CD4-positive, alpha-beta T cell treated with Interleukin-2 at 100 ng/mL for 4 hours (primary cell): ENCODE data around the gene ROM1.

Source experiments
- DNase-seq: peaks from one replicate; pipeline ENCODE4 v3.0.0-alpha.2; 2020; ENCODE audit warnings: low spot score

ROM1 gene

GRCh38 chr11:62588966-62589637 is 24.0 kb upstream of the ROM1 start:
- DNase-seq: no peak

DNA sequence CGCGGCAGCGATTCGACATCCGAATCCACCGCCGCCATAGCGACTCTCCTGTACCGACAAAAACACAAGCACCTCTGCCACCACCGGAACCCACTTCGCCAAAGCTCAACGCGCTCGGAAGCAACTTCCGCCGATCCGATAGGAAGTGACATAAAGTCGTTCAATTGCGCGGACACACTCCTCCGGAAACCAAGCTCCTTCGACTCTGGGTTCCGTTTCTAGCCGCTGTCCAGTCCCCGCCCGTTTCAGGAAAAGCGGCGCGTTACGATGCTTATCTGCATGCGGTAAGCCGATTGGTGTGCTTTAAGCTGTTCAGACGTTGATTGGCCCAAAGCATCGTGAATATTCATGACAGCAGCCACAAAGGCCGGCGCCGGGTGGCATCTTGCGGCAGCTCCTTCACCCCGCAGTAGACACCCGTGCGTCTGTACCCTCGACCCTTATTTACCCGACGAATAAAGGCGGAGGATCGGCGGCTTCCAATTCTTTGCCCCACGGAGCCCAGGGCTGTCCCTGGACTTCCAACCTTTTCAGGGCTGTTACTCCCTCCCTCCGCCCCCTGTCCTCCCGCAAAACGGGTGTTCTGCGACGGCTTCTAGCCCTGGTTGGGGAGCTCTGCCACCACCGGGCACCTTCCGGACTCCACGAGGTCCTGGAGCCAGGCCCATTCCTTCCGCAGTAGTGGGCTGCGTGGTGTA is 21.5 kb upstream of the ROM1 start, which contains the start of gene TUT1:
Gene TUT1, minus strand, starts transcription at position 76 of the 698 bp plus-strand sequence. Its CDS starts 38 bp downstream, at position 38.
- DNase-seq: peak; percentile 99

- no peak for DNase-seq
Observed at GRCh38 chr11:62592146-62592815, 20.8 kb upstream of the ROM1 start.

GRCh38 chr11:62592989-62593421 is 20.1 kb upstream of the ROM1 start:
- no peak for DNase-seq

DNA sequence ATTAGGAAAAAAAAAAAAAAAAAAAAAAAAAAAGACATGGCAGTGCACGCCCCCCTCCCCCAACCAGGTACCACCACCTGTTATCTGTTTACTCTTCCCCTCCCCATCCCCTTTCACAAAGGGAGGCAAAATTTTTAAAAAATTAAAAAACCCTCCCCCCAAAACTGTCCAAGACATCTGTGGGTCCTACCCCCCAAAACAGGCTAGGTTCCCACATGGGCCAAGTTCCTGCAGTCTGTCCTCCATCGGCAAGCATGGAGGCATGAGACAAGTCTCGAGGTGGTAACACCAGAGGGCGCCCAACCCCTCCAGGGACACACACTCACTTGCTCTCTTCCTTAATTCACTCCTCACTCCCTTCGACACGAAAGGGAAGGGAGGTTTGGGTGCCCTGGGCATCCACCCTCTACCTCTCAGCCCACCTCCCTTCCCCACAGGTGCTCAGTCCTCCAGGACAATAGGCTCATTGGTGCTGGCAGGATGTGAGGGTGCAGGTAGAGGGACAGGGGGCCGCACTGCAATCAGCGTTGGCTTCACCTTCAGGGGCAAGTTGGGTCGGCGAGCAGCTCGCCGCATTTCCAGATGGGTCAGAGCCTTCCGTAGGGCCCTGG is 19.5 kb upstream of the ROM1 start:
- DNase-seq: peak; percentile 81

- DNase-seq: no peak
Observed at GRCh38 chr11:62595124-62595523, 17.9 kb upstream of the ROM1 start.

DNA sequence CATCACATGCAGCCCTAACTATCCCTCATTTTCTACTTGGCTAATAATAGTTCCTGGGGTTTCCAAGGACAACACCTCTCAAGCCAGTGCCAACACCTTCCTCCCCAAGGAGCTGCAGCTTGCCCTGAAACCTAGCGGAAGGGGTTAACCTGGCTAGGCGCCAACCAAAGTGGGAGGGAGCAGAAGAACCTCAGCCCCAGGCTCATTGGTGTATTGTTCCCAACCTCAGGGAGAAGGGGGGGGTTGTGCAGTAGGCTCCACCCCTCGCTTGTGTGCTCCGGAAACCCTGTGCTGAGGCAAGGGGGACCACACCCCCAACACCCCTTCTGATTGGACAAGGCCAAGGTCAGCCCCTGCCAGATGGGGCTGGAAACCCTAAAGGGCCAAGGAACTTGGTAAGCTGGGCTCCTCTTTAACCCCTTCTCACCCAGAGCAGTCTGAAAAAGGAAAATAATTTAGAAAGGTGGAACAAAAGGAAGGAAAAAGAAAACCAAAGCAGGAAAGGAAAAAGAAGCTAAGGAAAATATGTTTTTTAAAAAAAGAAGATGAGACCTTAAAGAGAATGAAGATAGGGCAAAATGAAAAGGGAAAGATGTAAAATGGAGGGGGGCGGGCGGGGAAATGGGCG is 13.9 kb upstream of the ROM1 start:
- peak; percentile 98 for DNase-seq

DNA sequence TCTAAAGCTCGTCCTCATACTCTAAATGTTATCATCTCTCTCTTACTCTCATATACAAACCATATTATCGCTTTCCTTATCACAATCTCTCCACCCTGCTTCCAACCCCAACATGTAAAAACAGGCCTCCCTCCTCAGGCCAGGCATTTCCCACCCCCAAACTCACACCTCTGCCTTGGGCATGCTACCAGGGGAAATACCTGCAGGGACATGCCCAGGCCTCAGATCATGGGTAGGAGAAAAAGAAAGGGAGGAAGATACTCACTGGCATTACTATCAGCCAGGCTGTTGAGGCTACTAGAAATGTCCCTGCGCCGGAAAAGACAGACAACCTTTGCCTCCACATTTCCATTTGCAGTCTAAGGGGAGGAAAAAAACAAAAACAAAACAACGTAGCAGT is 13.2 kb upstream of the ROM1 start:
- no peak for DNase-seq

- DNase-seq: no peak
Observed at GRCh38 chr11:62600367-62601121, 12.5 kb upstream of the ROM1 start.

DNA sequence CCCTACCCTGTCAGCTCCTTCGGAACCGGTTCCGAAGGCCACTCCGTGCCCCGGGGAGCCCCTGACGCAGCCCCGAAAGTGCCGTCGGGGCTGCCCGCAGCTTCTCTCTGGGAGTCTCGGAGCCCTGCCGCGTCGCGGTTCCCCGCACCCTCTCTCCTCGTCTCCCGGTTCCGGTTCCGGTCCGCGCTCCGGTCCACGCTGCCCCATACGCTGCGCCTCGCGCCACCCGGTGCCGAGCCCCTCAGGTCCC is 12.0 kb upstream of the ROM1 start:
- DNase-seq: peak; percentile 37

- peak; percentile 99 for DNase-seq
Observed at GRCh38 chr11:62601372-62602140, 11.5 kb upstream of the ROM1 start, which contains the start of gene MTA2. Gene MTA2 (minus strand): TSS chr11:62601865. CDS start chr11:62601450, 415 bp downstream.

DNA sequence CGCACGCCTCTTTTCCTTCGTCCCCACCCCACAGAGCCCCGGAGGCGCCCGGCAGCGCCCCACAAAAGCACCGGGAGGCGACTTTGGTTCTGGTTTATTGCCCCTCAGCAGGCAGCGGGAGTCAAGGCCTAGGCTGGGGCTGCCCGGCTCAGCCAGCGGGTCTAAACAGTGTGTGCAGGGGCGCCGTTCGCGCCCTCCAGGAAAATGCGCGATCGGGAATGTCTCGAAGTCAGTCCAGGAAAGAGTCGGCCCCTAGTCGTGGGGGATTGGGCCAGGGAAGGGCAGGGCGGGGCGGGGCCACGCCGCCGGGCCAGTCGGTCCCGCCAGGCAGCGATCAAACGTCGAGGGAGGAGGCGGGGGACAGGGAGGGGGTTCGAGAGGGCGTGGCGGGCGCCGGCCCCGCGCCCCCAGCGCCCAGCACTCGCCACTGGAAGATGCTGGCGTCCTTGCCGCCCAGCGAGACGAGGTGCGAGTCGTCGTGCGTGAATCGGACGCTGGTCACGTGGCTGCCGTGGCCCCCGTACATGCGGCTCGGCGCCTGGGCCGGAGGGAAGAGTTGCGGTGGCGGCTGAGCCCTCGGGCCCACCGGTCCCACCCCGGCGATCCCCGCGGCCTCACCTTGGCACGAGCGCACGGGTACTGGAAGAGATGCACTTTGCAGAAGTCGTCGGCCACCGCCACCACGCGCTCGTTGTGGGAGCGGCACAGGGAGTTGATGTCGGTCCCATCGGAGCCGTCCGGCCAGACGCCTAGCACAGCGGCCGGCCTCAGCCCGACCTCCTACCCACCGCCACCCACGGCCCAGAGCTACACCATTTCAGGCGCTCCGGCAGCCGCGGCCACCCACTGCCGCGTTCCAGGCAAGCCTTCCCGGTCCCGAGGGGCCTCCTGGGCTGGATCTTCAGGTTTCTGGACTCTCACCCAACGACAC is 10.7 kb upstream of the ROM1 start:
- DNase-seq: no peak

DNA sequence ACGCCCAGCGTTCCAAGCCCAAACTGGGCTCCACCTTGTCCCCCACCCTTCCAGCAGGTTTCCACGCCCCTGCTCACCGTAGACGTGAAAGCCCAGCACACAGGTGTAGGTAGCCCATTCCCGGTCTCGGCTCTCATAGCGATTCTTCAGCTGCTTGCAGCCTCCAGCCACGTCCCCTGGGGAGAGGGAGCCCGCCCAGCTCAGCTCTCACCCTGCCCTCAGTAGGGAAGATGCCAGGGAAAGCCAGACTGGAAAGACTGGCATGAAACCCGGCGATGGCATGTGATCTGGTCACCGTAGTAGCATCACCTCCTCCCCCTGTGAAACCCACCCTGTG is 10.0 kb upstream of the ROM1 start:
- DNase-seq: no peak

- no peak for DNase-seq
Observed at GRCh38 chr11:62603776-62604299, 9.2 kb upstream of the ROM1 start.

- no peak for DNase-seq
Observed at GRCh38 chr11:62604460-62605120, 8.5 kb upstream of the ROM1 start.

- no peak for DNase-seq
Observed at GRCh38 chr11:62605467-62605866, 7.6 kb upstream of the ROM1 start.

GRCh38 chr11:62605902-62606301 is 7.2 kb upstream of the ROM1 start:
- DNase-seq: no peak

GRCh38 chr11:62607714-62608113 is 5.3 kb upstream of the ROM1 start:
- DNase-seq: no peak

- no peak for DNase-seq
Observed at GRCh38 chr11:62608776-62609175, 4.3 kb upstream of the ROM1 start.
